IPS-11a (cell line): ENCODE data around the gene TAAR8.
"Not testable (repeated sequence)": the region's sequence is repeated elsewhere in the genome, so short reads cannot be mapped to it uniquely, and the experiment has no call there.

Experiments
- H3K4me3 ChIP-seq: one replicate; pipeline ENCODE4 v1.5.1; 2013; ENCODE audit warnings: low read depth, low read length, control low read depth

Gene TAAR8, protein sequence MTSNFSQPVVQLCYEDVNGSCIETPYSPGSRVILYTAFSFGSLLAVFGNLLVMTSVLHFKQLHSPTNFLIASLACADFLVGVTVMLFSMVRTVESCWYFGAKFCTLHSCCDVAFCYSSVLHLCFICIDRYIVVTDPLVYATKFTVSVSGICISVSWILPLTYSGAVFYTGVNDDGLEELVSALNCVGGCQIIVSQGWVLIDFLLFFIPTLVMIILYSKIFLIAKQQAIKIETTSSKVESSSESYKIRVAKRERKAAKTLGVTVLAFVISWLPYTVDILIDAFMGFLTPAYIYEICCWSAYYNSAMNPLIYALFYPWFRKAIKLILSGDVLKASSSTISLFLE

DNA sequence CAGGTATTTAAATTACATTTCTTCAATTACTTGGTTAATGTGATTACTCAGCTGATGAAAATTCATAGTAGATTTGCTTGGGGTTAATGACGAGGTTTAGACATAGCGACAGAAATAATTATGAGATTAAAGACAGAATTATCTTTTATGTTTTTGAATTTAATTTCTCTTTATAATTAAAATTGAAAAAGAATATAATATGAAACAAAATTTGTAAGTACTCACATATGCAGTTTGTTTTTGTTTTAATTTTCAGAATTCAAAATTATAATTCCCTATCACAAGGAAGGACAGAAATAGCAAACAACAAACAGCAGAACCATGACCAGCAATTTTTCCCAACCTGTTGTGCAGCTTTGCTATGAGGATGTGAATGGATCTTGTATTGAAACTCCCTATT lies at the start of gene TAAR8:
TAAR8 (plus strand) TSS at position 301 of the 400 bp plus-strand sequence; CDS start at position 322, 21 bp downstream.
- H3K4me3 ChIP-seq = no peak within 1 kb of the TSS

- no peak overlapping the region for H3K4me3 ChIP-seq
These were observed 47.7 kb upstream of the TAAR8 start for GRCh38 chr6:132504757-132505156.

DNA sequence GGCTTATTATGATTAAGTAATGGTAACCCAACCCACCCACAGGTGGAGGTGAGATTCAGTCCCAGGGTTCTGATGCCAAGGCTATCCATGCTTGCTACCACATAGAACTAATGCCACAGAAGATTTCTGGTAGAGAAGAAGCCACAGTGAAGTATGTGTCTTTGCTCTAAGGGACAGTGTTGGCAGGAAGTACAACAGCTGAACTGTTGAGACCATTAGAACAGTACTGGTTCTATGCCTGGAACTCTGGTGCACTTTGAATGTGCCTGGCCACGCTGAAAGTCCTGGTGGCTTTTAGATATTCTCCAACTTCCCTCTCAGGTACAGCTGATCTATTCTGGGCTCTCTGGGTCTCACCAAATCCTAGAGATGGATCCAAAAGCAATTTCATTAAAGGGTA lies 47.3 kb upstream of the TAAR8 start:
- H3K4me3 ChIP-seq = no peak overlapping the region

DNA sequence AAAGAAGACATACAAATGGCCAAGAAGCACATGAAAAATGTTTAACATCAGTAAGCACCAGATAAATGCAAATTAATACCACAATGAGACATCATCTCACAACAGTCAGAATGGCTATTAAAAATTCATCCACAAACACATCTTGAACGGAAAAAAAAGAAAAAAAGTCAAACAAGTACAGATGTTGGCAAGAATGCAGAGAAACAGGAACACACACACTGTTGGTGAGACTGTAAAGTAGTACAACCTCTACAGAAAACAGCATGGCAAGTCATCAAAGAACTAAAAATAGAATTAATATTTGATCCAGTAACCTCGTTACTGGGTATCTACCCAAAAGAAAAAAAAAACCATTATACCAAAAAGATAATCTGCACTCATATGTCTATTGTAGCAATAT lies 46.0 kb upstream of the TAAR8 start:
- H3K4me3 ChIP-seq = no peak overlapping the region

- no peak overlapping the region for H3K4me3 ChIP-seq
These were observed 45.3 kb upstream of the TAAR8 start for GRCh38 chr6:132506869-132507808.

- no peak overlapping the region for H3K4me3 ChIP-seq
These were observed 41.2 kb upstream of the TAAR8 start for GRCh38 chr6:132511210-132511830.

DNA sequence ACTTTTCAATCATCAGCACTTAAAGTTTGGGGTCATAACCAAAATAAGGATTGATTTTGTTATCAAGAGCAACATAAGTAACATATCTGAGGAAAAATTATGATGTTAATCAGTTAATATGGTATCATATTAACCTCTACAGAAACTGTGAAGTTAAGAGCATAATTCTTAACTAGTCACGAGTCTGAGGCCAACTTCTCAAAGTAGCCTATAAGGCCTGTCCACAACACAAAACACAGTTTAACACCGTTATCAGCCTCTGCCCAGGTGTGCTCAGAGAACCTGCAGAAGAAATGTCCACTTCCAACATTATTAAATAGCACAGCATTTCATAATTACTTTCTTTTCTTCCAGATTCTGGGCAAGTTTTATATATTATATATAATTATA lies 40.6 kb upstream of the TAAR8 start:
- H3K4me3 ChIP-seq = peak overlapping the region; percentile 84

- H3K4me3 ChIP-seq = peak overlapping the region; percentile 84
These were observed 40.2 kb upstream of the TAAR8 start for GRCh38 chr6:132512342-132512637.

- peak within 1 kb of the TSS; percentile 84 for H3K4me3 ChIP-seq
These were observed 39.5 kb upstream of the TAAR8 start, which contains the start of gene STX7 for GRCh38 chr6:132512638-132513632. Gene STX7, minus strand, starts transcription at chr6:132513116. Its CDS starts 9,586 bp downstream, at chr6:132503530.

- H3K4me3 ChIP-seq = no peak overlapping the region
These were observed 38.5 kb upstream of the TAAR8 start for GRCh38 chr6:132513831-132514545.

DNA sequence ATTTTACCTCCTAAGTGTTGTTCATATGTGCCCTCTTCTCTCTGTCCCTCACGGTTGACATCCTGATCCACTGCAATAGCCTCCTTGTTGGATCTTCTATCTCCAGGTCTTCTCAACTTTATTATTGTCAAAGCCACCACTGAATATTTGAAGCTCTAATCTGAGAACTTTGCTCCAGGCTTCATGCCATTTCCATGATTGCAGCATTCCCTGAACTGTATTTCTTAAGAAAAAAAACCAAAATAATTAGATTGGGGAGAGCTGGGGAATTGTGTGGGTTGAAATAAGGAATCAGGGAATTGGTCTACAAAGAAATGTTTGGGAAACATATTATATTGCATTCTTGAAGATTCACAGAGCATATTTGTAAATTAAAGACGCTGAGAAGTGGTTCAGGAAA lies 37.1 kb upstream of the TAAR8 start:
- no peak overlapping the region for H3K4me3 ChIP-seq

DNA sequence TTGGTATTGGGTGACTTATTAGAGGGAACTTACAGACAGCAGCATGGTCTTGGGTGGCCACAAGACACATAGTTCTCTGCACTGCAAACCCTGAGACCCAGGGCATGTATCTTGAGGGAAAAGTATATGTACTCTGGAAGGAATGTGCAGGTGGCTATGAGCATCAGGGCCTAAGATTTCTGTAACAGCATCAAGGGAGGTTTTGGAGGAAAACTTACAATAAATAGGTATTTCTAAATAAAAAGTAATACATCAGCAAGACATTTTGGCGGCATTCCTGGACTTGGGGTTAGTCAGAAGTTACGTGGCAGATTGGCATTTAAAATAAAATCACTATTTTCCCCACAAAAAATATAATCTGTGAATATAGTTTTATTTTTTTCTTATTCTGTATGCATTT lies 31.5 kb upstream of the TAAR8 start:
- no peak overlapping the region for H3K4me3 ChIP-seq

- no peak overlapping the region for H3K4me3 ChIP-seq
These were observed 27.8 kb upstream of the TAAR8 start for GRCh38 chr6:132524646-132525045.

DNA sequence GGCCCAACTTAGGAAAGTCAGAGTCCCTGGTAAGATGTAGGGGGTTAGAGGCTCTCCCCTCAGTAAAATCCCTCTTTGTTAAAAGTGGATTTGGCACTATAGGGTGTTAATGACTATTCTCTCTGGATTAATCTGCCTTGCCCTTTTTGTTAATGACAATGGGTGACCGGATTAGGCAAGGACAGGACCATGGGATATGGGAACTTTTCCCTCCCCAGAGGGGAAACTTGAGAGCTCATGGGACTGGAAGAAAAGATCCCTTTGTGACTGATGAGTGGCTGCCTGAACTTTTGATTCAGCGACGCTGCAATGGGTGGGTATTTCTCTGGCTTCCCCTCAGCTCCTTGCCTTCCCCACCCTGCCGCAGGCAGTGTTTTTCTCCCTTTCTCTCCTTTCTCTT lies 26.6 kb upstream of the TAAR8 start:
- H3K4me3 ChIP-seq = no peak overlapping the region

GRCh38 chr6:132526461-132526860 lies 26.0 kb upstream of the TAAR8 start:
- no peak overlapping the region for H3K4me3 ChIP-seq

DNA sequence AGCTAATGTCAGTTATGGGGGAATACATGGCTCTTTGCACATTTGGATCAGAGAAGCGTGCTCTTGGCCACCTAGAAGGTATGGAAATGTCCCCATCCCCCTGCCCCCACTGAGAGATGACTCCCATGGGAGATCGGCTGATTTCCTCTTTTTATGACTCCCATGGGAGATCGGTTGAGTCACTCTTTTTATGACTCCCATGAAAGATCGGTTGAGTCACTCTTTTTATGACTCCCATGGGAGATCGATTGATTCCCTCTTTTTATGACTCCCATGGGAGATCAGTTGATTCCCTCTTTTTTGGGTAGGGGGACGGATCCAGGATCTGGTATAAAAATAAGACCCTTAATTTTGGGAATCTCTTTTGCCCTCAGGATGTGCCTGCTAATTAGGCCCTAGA lies 24.7 kb upstream of the TAAR8 start:
- no peak overlapping the region for H3K4me3 ChIP-seq

DNA sequence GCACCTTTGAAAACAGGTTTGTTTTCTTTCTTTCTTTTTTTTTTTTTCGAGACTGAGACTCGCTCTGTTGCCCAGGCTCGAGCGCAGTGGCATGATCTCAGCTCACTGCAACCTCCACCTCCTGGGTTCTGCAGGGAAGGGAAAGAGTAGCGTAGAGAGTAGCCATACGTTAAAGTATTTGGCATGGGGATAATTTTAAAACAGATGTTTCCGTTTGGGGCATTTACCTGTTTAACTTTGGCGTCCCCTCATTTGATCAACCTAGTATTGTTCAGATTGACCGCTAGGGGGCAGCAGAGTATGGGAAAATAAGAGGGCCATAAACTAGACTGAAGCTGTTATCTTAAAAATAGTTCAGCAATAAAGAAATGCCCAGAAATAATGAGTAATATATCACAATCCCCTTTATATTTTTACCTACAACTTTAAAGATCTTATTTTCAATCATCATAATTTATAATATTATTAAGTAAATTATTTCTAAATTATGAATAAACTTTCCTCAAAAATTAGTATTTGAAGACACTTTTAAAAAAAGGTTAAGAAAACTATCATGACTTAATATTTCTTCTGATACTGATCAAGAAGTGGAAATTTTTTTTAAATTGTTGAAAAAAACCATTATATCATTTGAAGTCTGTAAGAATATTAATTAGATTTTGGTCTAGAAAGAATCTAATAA lies 22.0 kb upstream of the TAAR8 start:
- H3K4me3 ChIP-seq = no peak overlapping the region

GRCh38 chr6:132534546-132534945 lies 17.9 kb upstream of the TAAR8 start:
- H3K4me3 ChIP-seq = not testable (repeated sequence)

GRCh38 chr6:132537145-132537544 lies 15.3 kb upstream of the TAAR8 start:
- no peak overlapping the region for H3K4me3 ChIP-seq
